HuH-7.5 (cell line): ENCODE measurements around the gene DYNC2LI1.

Experiments
- DNase-seq: peaks from one replicate; pipeline ENCODE4 v3.0.0; 2011; ENCODE audit warnings: low spot score

The DYNC2LI1 gene

DNA sequence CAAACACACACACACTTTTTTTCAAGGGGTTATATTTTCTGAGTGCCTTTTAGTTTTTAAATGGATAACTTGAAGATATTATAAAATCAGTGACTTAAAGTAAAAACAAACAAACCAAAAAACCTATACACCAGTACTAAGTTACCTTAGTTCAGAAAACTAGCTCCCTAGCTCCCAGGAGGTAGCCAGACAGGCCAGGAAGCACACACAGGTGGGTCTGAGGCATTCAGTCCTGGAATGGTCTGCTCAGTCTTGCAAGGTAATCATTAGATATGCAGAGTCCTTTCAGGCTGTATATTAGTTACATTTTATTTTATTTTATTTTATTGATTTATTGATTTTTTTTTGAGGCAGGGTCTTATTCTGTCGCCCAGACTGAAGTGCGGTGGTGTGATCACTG, 10.7 kb upstream of the DYNC2LI1 start:
- DNase-seq, result no peak

DNA sequence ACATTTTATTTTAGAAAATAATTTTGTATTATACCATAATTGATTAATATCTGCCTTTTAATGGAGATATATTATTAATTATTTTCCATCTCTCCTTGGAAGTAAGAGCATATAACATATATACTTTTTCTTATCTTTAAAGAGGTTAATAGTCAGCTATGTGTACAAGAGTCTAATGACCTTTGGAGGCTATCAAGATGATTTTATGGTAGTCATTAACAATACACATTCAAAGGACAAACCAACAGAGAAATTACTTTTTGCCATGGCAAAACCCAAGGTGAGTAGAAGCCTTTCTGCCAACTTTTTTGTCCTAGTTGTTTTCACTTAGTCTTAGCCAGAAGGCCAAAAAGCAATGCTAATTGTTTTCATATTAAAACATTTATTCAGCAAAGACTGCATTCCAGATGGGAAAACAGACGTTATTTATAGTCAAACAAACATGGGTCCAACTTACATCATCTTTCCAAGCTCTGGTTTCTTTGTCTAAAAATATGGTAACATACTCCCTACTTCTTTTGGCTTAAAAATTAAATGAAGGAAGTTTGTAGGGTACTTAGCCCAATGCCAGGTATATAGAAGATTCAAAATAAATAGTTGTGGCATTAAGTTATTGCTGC, 9.6 kb upstream of the DYNC2LI1 start:
- no peak for DNase-seq

DNA sequence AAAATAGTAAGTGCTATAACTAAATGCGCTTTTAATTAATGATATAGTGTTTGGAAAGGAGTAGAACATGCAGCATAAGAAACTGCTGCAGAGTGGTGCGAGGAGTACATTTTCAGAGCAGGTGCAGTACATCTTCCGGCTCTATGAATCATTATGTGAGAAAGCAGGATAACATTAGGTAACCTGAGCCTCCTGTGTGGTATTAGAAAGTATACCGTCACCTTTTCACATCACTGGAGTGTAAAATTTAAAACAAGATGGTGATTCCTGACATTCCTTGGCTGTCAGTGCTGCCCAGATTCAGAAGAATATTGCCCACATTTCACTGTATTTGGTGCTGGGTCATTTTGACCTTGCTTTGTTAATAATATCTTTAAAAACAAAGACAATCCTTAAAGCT, 7.8 kb upstream of the DYNC2LI1 start:
- DNase-seq, result no peak

GRCh38 chr2:43774617-43775016, 778 bp downstream of the DYNC2LI1 start:
- peak; percentile 10 for DNase-seq

GRCh38 chr2:43776324-43776723, 2.5 kb downstream of the DYNC2LI1 start:
- DNase-seq, result no peak

DNA sequence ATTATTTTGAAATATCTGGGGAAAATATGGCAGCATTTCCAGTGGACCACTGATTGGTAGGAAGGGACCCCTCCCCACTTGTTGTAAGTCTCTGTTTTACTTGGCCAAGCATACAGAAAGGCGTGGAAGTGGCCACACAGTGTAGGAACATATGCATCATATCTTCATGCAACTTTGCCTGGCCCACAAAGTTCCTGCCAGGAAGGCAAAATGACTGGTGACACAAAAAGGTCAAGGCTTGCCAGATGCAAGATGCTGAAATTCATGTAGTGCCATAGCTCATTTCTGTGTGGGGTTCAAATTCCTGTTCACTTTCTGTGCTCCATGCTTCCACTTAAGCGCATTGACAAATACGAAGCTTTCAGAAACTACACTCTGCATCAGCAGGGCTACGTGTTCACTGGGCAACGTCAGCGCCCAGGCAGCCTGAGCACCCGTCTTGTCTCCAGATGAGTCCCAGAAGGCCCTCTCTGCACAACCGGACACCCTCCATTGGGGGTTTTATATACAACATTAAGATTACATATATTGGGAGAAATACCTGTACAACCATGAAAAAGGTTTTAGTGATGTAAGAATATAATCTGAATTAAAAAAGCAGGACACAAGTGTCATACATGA, 3.6 kb downstream of the DYNC2LI1 start:
- no peak for DNase-seq

DNA sequence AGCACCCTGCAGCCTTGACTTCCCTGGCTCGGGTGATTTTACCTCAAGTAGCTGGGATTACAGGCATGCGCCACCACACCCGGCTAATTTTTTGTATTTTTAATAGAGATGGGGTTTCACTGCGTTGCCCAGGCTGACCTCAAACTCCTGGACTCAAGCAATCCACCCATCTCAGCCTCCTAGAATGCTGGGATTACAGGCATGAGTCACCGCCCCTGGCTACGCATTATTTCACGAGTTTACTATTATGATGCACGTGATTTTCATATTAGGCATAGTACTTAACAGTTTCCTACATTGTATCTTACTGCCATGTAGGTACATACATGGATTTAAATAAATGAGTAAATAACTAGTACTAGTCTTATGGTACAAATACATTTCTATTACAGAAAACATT, 4.4 kb downstream of the DYNC2LI1 start:
- DNase-seq, result no peak

DNA sequence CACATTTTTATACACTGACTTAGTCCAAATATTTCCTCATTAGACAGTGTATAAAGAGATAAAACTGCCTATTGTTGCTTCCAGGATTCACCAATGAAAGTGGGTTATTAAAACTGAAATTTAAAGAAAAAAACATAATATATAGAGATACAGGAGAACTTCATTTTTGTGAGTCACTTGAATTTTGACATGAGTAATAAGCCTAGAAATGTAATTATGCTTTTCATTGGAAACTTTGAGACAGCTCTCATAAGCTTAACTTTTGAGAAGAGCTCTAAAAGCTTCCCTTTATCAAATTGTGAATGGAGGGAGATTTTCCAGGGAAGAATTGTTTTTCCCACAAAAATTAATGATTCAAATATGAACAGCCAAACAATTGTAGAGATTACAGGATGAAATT, 14.1 kb downstream of the DYNC2LI1 start:
- DNase-seq, result no peak

DNA sequence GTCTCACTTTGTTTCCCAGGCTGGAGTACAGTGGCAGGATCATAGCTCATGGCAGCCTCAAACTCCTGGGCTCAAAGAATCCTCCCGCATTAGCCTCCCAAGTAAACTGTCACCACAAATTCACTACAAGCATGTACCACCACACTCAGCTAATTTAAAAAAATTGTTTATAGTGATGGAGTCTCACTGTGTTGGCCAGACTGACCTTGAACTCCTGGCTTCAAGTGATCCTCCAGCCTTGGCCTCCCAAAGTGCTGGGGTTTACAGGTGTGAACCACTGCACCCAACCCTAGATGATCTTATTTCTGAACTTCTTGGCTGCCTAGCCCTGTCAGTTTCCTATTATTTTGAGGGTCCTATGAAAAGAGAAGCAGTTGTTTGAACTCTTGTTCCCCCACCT, 14.8 kb downstream of the DYNC2LI1 start:
- no peak for DNase-seq

DNA sequence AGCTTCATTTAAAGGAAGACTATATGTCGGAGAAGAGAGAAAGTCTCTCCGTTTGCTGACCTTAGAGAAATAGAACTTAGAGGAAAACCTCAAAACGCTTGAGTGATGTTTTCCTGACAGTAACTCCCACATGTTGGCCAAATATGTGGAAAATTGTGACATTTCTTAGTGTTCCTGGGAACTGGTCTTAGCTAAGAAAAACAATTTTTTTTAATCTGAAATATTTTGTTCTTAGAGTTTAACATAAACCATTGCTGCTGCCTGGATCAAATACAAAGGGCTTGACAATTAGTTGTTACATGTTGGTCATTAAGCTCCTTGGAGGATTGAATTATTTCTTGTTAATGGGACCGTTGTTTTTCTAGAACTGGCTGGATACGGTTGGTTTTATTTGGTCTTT, 16.3 kb downstream of the DYNC2LI1 start:
- DNase-seq, result no peak

DNA sequence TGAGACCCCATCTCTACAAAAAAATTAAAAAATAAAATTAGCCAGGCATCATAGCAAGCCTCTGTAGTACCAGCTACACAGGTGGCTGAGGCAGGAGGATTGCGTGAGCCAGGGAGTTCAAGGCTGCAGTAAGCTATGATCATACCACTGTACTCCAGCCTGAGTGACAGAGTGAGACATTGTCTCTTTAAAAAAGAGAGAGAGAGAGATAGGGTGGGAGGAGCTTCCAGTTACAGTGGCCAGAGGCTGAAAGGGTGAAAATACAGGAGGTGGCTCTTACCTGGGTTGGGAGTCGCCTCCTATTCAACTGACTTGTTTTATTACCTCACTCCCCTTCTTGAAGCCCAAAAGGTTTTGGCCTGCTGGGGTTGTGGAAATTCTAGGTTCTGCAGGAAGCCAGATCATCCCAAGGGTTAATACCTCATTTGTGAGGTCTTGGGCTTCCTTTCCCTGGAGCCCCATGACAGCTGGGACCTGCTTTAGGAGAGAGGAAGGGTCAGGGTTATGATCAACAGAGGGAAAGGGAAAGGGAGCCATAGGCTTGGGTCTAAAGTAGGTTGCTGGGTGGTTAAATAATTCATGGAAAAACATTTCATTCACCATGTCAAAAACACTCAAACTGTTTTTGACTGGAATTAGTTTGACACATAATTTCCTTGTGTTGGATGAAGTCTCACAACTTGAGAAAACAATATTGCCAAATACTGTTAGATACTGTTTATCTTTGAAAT, 17.4 kb downstream of the DYNC2LI1 start:
- no peak for DNase-seq

DNA sequence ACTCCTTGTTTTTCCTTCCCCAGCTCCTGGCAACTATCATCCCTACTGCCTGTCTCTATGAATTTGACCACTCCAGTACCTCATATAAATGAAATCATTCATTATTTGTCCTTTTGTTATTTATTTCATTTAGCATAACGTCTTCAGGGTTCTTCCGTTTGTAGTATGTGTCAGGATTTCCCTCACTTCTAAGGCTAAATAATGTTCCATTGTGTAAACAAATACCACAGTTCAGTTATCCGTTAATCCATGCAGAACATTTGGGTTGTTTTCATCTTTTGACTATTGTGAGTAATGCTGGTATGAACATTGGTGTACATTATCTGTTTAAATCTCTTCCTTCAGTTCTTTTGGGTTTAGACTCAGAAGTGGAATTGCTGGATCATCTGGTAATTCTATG, 18.8 kb downstream of the DYNC2LI1 start:
- DNase-seq, result no peak

- no peak for DNase-seq
Measured at GRCh38 chr2:43794956-43795355, 21.1 kb downstream of the DYNC2LI1 start.

GRCh38 chr2:43796206-43796605, 22.4 kb downstream of the DYNC2LI1 start:
- DNase-seq, result no peak

DNA sequence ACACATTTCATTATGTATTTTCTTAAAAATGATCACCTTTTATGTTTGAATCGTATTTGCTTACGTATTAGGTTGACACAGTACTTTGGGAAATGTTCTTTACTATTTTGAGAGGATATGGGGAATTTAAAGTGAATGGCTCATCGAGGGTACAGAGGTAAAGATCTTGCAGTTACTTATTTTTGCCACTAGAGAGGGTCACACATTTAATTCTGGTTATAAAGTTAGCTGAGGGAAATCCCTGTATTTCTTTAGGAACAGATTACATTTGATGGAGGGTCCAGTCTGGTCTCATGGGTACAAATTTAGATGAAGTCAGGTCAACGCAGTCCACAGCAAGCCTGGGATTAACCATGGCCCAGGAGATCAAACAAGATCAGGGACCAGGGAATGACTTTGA, 24.5 kb downstream of the DYNC2LI1 start:
- DNase-seq, result no peak

DNA sequence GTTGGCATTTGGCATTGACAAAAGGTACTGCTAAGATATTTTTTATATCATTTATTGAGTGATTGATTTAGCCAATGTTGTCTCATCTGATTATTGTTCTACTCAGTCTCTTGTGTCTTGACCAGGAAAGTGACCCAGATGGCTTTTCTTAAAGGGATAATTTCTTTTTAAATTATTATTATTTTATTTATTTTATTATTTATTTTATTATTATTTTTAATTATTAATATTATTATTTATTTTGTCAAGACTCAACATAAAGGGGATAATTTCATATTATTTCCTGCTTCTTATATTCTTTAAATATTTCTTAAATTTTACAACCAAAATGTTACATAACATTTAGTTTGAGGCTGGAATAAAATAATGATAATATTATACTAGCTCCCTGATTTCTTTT, 27.1 kb downstream of the DYNC2LI1 start:
- no peak for DNase-seq

DNA sequence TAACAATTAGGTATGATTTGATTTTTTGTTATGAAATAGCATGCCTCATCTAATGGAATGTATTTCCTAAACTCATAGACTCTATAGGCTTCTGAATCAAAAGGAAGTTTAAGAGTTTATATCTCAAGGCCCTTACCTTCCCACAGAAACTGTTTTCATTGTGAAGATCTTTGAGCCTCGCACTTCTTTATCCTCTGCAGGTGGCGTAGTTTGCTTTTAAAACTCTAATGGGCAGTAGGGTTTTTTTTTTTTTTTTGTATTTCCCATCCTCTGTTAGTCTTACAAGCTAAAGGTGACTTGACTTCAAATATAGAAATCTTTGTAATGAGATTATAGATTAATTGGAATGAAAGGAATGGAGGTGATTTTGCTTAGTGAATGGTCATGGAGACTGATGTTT, 28.3 kb downstream of the DYNC2LI1 start:
- no peak for DNase-seq

- DNase-seq, result no peak
Measured at GRCh38 chr2:43803113-43803512, 29.3 kb downstream of the DYNC2LI1 start.

- no peak for DNase-seq
Measured at GRCh38 chr2:43806719-43807031, 32.8 kb downstream of the DYNC2LI1 start.

DNA sequence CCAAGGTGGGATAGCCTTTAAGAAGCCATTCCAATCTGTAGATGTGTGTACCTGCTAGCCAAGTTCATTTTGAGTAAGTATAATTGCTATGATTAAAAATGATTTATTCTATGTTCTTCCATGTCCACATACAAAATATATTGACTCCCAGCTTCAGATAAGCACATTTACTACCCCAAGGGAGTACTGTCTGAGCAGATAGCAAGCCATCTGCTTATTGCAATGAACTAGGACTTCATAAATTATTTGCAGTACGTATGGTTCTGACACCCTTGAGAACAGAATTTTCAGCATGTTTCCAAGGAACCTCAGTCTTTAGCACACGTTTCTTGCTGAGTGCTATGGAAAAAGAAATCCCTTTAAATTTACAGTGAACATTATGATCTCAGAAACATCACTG, 36.6 kb downstream of the DYNC2LI1 start:
- no peak for DNase-seq

GRCh38 chr2:43810888-43811287, 37.0 kb downstream of the DYNC2LI1 start:
- DNase-seq, result no peak

DNA sequence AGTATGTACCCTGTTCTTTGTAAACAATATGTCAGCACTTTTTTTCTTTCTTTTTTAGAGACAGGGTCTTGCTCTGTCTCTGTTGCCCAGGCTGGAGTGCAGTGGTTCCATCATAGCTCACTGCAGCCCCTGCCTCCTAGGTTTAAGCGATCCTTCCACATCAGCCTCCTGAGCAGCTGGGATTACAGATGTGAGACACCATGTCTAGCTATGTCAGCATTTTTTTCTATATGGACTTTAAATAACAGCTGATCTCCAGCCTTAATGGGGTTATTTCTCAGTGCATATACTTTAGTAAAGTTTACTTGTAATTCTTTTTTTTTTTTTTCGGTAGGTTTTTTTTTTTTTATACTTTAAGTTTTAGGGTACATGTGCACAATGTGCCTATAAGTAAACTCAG, 38.2 kb downstream of the DYNC2LI1 start:
- no peak for DNase-seq

GRCh38 chr2:43812947-43813346, 39.1 kb downstream of the DYNC2LI1 start:
- no peak for DNase-seq

DNA sequence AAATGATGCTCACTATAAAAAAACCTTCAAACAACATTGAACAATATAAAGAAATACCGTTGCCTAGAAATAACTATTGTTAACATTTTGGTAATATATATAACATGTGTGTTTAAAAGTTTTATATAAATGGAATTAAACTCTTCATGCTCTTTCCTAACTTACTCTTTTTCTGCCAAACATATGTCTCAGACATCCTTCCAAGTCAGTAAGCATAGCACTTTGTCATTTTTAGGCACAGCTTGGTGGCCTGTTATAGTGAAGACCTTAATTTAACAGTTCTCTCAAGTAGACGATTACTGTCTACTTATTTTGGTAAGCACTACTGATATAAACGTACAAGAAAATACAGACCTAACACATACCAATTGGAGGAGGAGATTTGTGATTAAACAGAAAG, 40.9 kb downstream of the DYNC2LI1 start:
- no peak for DNase-seq
